A673 (cell line): ENCODE data around the gene KIAA0753. TPM values are rescaled to one million over a fixed set of nuclear protein-coding genes. Genes with fewer than 3 reads are reported as not detected.

Experiments used
- BruUV-seq: library from RNA; stranded (reverse); fragments of 400-500 nt; replicated peaks from 2 replicates; lab custom pipeline; 2021; lab: Mats Ljungman, UMichigan
- CTCF ChIA-PET: fragments of 300-600 bp; sonication (Branson Sonifier 250); formaldehyde crosslinking; loops from one replicate; lab custom pipeline; 2022; ENCODE audit warnings: antibody characterized with exemption; lab: Charles Lee
- POLR2A ChIA-PET: fragments of 300-600 bp; sonication (Branson Sonifier 250); formaldehyde crosslinking; loops from one replicate; lab custom pipeline; 2022; ENCODE audit warnings: antibody characterized with exemption; ENCODE audit not compliant: low non-redundant PET; lab: Charles Lee
- DNase-seq: peaks from one replicate; pipeline ENCODE4 v3.0.0-alpha.2; 2015; ENCODE audit warnings: low spot score
- H3K27ac ChIP-seq: fragments of 200-600 bp; sonication (generic); 2 replicates; pipeline ENCODE4 v1.5.1; 2016; ENCODE audit warnings: mixed run types, low read depth, mild to moderate bottlenecking, mixed read lengths, antibody characterized with exemption, low read length; ENCODE audit not compliant: poor library complexity, severe bottlenecking
- H3K27me3 ChIP-seq: fragments of 200-600 bp; sonication (generic); replicated peaks from 2 replicates; pipeline ENCODE4 v1.6.1; 2017; ENCODE audit warnings: mixed run types, low read depth, mild to moderate bottlenecking, mixed read lengths, antibody characterized with exemption, low read length; ENCODE audit not compliant: insufficient read depth, poor library complexity
- H3K36me3 ChIP-seq: fragments of 200-600 bp; sonication (generic); 2 replicates; pipeline ENCODE4 v1.6.1; 2016; ENCODE audit warnings: mixed run types, mild to moderate bottlenecking, mixed read lengths, antibody characterized with exemption, low read length; ENCODE audit not compliant: insufficient read depth, poor library complexity, severe bottlenecking
- H3K4me1 ChIP-seq: fragments of 200-600 bp; sonication (generic); 2 replicates; pipeline ENCODE4 v1.6.1; 2017; ENCODE audit warnings: mixed run types, mild to moderate bottlenecking, mixed read lengths, antibody characterized with exemption, low read length; ENCODE audit not compliant: insufficient read depth, poor library complexity, severe bottlenecking
- H3K4me3 ChIP-seq: fragments of 200-600 bp; sonication (generic); 2 replicates; pipeline ENCODE4 v1.5.1; 2016; ENCODE audit warnings: low read depth, mixed run types, mild to moderate bottlenecking, mixed read lengths, low read length; ENCODE audit not compliant: poor library complexity, severe bottlenecking
- H3K9me3 ChIP-seq: fragments of 200-600 bp; sonication (generic); 2 replicates; pipeline ENCODE4 v1.6.1; 2016; ENCODE audit warnings: mixed run types, low read depth, mild to moderate bottlenecking, mixed read lengths, antibody characterized with exemption, low read length; ENCODE audit not compliant: poor library complexity, severe bottlenecking
- CTCF ChIP-seq: fragments of 300-800, 200-600 bp; sonication (generic); conservative IDR thresholded peaks from 2 replicates; pipeline ENCODE4 v1.5.1; 2017; ENCODE audit warnings: low read depth, mild to moderate bottlenecking, antibody characterized with exemption, low read length, moderate library complexity, mixed read lengths
- EZH2 ChIP-seq: fragments of 200-600 bp; sonication (generic); IDR thresholded peaks from 2 replicates; pipeline ENCODE4 v1.6.1; 2017; ENCODE audit warnings: borderline replicate concordance, low read depth, mild to moderate bottlenecking, mixed read lengths, antibody characterized with exemption, low read length; ENCODE audit not compliant: poor library complexity, severe bottlenecking
- intact Hi-C: fragments of 100-400 bp; cut with micrococcal nuclease; formaldehyde crosslinking; loops from one replicate; pipeline ENCODE4 v1.10.0; 2022; ENCODE audit not compliant: unreplicated experiment
- total RNA-seq: library from RNA; stranded (reverse); gene quantifications from 2 replicates; pipeline ENCODE4 v1.2.3, GENCODE V29; 2021

KIAA0753 gene
- total RNA-seq, 1 experiment from 2014 or later, result 41.2 TPM

GRCh38 chr17:6670571-6670970, 30.1 kb upstream of the KIAA0753 start:
- Histone ChIP-seq H3K9me3 (no peaks in the 10 kb centered on the region), H3K4me3 (no peak overlapping the region), H3K4me1 (no peaks in the 10 kb centered on the region), H3K36me3 (no peaks in the 10 kb centered on the region), H3K27me3 (peaks cover 26% of the 10 kb centered on the region), H3K27ac (no peak overlapping the region)
- no TSS peak for BruUV-seq
- no peak for DNase-seq
- intact Hi-C loops, result no loop called here
- ChIA-PET CTCF (no interaction called here), POLR2A (no interaction called here)
- TF ChIP-seq EZH2, result no peak
- no peak for TF ChIP-seq CTCF

- no peaks in the 10 kb centered on the region for H3K4me1 ChIP-seq
- TF ChIP-seq EZH2 (no peak), CTCF (no peak)
- ChIA-PET POLR2A (interaction anchor here (0.5 kb wide), 1 partner anchor 32 kb away, joined by 4 read pairs; no protein-coding TSS in a partner anchor), CTCF (interaction anchor here (0.6 kb wide), 1 partner anchor 1250 kb away, joined by 4 read pairs; no protein-coding TSS in a partner anchor)
- intact Hi-C loops, result loop anchor here (10.0 kb wide), 2 partner anchors 165 to 225 kb away; partner anchors contain the start of gene TEKT1
- H3K36me3 ChIP-seq, result no peaks in the 10 kb centered on the region
- no peak overlapping the region for H3K4me3 ChIP-seq
- H3K9me3 ChIP-seq, result no peaks in the 10 kb centered on the region
- peaks cover 26% of the 10 kb centered on the region for H3K27me3 ChIP-seq
- BruUV-seq, result no TSS peak
- no peak for DNase-seq
- no peak overlapping the region for H3K27ac ChIP-seq
Measured at GRCh38 chr17:6669479-6670212, 29.1 kb upstream of the KIAA0753 start.

- H3K9me3 ChIP-seq, result no peaks in the 10 kb centered on the region
Measured at GRCh38 chr17:6668727-6669425, 28.4 kb upstream of the KIAA0753 start.

More at GRCh38 chr17:6668727-6669425, 28.4 kb upstream of the KIAA0753 start:
- H3K27me3 ChIP-seq, result peaks cover 26% of the 10 kb centered on the region
- BruUV-seq, result no TSS peak
- ChIA-PET CTCF (no interaction called here), POLR2A (interaction anchor here (0.5 kb wide), 1 partner anchor 33 kb away, joined by 4 read pairs; no protein-coding TSS in a partner anchor)
- no peaks in the 10 kb centered on the region for H3K4me1 ChIP-seq
- no peak overlapping the region for H3K4me3 ChIP-seq
- no peak overlapping the region for H3K27ac ChIP-seq
- no peaks in the 10 kb centered on the region for H3K36me3 ChIP-seq
- no peak for DNase-seq
- TF ChIP-seq EZH2 (no peak), CTCF (no peak)
- intact Hi-C loops, result loop anchor here (10.0 kb wide), 2 partner anchors 166 to 226 kb away; partner anchors contain the start of gene TEKT1
